NB4 (cell line): ENCODE data around the gene HAUS7.

Experiments used
- MAX ChIP-seq: IDR thresholded peaks from 2 replicates; pipeline ENCODE4 v1.6.1; 2011; ENCODE audit warnings: low read depth, low read length
- MYC ChIP-seq: IDR thresholded peaks from 2 replicates; pipeline ENCODE4 v1.6.1; 2011; ENCODE audit warnings: low read depth, low read length
- POLR2A ChIP-seq: IDR thresholded peaks from 2 replicates; pipeline ENCODE4 v1.6.1; 2011; ENCODE audit warnings: mild to moderate bottlenecking; ENCODE audit not compliant: insufficient read length; ENCODE audit errors: extremely low read depth
- TF ChIP-seq, protein P1 (sequence below): IDR thresholded peaks from one replicate; pipeline ENCODE4 v1.5.1; 2012; ENCODE audit warnings: low read depth, low read length

DNA sequence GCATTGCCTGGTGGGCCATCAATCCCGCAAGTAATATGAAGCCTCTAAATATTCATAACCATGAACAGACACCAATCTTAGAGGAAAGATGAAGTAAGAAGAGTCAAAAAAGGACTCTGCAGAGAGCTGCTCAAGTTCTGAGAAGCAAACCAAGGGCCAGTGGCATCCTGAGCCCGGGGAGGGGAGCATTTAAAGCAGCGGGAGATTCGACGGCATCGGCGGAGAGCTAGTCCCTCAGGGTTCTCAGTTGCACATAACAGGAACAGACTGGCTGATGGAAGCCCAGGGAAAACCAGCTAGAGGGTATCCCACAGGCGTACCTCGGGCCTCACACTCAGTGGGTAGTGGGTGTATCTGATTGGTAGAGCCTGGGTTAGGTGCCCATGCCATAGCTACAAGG, 64.4 kb downstream of the HAUS7 start:
- TF ChIP-seq, protein P1, sequence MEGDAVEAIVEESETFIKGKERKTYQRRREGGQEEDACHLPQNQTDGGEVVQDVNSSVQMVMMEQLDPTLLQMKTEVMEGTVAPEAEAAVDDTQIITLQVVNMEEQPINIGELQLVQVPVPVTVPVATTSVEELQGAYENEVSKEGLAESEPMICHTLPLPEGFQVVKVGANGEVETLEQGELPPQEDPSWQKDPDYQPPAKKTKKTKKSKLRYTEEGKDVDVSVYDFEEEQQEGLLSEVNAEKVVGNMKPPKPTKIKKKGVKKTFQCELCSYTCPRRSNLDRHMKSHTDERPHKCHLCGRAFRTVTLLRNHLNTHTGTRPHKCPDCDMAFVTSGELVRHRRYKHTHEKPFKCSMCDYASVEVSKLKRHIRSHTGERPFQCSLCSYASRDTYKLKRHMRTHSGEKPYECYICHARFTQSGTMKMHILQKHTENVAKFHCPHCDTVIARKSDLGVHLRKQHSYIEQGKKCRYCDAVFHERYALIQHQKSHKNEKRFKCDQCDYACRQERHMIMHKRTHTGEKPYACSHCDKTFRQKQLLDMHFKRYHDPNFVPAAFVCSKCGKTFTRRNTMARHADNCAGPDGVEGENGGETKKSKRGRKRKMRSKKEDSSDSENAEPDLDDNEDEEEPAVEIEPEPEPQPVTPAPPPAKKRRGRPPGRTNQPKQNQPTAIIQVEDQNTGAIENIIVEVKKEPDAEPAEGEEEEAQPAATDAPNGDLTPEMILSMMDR, result no peak
- TF ChIP-seq POLR2A (no peak), MAX (no peak), MYC (no peak)
